HL-60 (cell line): Measurements from ENCODE around the gene LAMA4.

Experiments used
- CTCF ChIP-seq: IDR thresholded peaks from one replicate; pipeline ENCODE4 v1.5.1; 2011; ENCODE audit warnings: low read length, control low read depth, inconsistent platforms; ENCODE audit not compliant: insufficient read depth
- POLR2AphosphoS5 ChIP-seq: IDR thresholded peaks from 2 replicates; pipeline ENCODE4 v1.6.1; 2012; ENCODE audit warnings: low read depth
- REST ChIP-seq: IDR thresholded peaks from 2 replicates; pipeline ENCODE4 v1.6.1; 2012; ENCODE audit warnings: low read depth; ENCODE audit not compliant: insufficient replicate concordance

- TF ChIP-seq CTCF (no peak), POLR2AphosphoS5 (no peak), REST (no peak)
Measured at GRCh38 chr6:112254921-112255320, 554 bp upstream of the LAMA4 start.
